Testis (tissue), 3 donors: Measurements from ENCODE around the gene STAC2. TPM values are rescaled to one million over a fixed set of nuclear protein-coding genes. Genes with fewer than 3 reads are reported as not detected.

Experiments
- DNase-seq: peaks from one replicate; pipeline ENCODE4 v3.0.0-alpha.2; 2019
- H3K27ac ChIP-seq, 2 donors: fragments of 200-600 bp; sonication (generic); one replicate each; pipeline ENCODE4 v1.5.1; 2019
- H3K27me3 ChIP-seq: fragments of 200-600 bp; sonication (generic); one replicate; pipeline ENCODE4 v1.5.1; 2019
- H3K36me3 ChIP-seq: fragments of 200-600 bp; sonication (generic); one replicate; pipeline ENCODE4 v1.5.1; 2017; ENCODE audit warnings: low read depth; ENCODE audit errors: missing control alignments
- H3K4me1 ChIP-seq: fragments of 200-600 bp; sonication (generic); one replicate; pipeline ENCODE4 v1.5.1; 2019
- H3K4me3 ChIP-seq, 2 donors: fragments of 200-600 bp; sonication (generic); one replicate each; pipeline ENCODE4 v1.5.1; 2017 to 2019
- H3K9me3 ChIP-seq: fragments of 200-600 bp; sonication (generic); one replicate; pipeline ENCODE4 v1.5.1; 2017
- POLR2A ChIP-seq: fragments of 450-650 bp; IDR thresholded peaks from one replicate; pipeline ENCODE4 v1.6.1; 2017; ENCODE audit warnings: antibody characterized with exemption, mild to moderate bottlenecking, moderate library complexity
- WGBS, 2 donors: methylation state at CpG; one replicate each; pipeline ENCODE4 v1.1.5; 2018; 5-methylcytosine and 5-hydroxymethylcytosine counted together
- intact Hi-C: fragments of 100-400 bp; cut with DNase I; formaldehyde crosslinking; loops from one replicate; pipeline ENCODE4 v1.15.1; 2023; ENCODE audit warnings: low total_unique reads
- polyA plus RNA-seq: library from polyadenylated mRNA; stranded (reverse); fragments of 350-450 nt; fragmentation: Illumina TruSeq; extraction: RNeasy Lipid Tissue Mini Kit (QIAGEN cat#74804); gene quantifications from one replicate; pipeline ENCODE4 v1.2.3, GENCODE V29; 2014; ENCODE audit warnings: low read depth, low replicate concordance; ENCODE audit not compliant: insufficient read depth
- total RNA-seq, 2 donors: library from RNA; depleted of rRNA; stranded (reverse); fragments of >200 nt; gene quantifications; one replicate each; pipeline ENCODE4 v1.2.3, GENCODE V29; 2016
- TF ChIP-seq, protein P1 (sequence below), 3 experiments: fragments of 450-650 bp in 2 of 3; fragments of 200-600 bp in 1 of 3; sonication (generic) in 1 of 3; IDR thresholded peaks; one replicate each; pipeline ENCODE4 v1.5.1; 2016 to 2019; ENCODE audit warnings: antibody characterized with exemption in 3 of 3, mild to moderate bottlenecking in 2 of 3, moderate library complexity in 1 of 3

The STAC2 gene
- total and polyA plus RNA-seq, 3 donors from 2014 or later = 0.24 to 1.1 (median 0.37) TPM

DNA sequence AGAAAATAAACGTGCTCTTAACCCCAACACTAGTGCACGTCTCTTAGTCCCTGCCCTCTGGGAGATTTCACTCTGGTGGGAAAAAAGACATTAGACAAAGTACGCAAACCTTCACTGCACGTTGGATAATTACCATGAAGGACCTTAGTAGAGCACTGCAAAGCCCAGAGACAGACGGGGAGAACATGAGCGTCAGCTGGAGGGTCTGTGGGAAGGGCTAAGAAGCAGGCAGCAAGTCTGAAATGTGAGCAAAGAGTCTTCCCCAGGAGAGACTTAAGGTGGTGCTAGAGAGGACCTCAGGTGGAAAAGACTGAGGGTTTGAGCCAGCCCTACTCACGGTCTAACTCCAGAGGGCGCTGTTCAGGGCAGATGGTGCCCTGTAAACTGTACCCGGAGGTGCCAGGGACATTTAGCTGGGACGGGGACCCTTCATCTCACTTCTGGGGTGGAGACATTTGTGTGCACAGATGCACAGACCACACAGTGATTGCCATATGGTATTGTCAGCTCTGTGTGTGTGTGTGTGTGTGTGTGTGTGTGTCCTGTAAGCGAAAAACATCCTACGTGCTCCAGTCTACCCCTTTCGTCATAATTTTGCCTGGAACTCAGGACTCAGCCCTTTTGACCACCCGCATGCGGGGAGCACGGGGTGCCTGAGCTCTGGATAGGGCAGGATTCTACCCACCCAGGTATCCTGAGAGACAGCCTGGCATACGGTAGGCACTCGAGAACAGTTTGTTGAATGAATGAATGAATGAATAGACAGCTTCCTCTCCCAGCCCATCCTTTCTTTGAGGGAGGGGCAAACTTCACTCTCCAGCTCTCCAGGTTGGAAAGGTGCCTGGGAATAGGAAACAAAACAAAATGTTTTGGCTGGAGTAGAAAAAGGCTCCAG lies 10.1 kb upstream of the STAC2 start:
- Histone ChIP-seq H3K27me3 (no peaks in the 10 kb centered on the region), H3K4me1 (no peaks in the 10 kb centered on the region), H3K4me3 (no peak overlapping the region), H3K27ac (no peak overlapping the region), H3K9me3 (no peaks in the 10 kb centered on the region), H3K36me3 (no peaks in the 10 kb centered on the region)
- no peak for TF ChIP-seq POLR2A
- TF ChIP-seq, protein P1, sequence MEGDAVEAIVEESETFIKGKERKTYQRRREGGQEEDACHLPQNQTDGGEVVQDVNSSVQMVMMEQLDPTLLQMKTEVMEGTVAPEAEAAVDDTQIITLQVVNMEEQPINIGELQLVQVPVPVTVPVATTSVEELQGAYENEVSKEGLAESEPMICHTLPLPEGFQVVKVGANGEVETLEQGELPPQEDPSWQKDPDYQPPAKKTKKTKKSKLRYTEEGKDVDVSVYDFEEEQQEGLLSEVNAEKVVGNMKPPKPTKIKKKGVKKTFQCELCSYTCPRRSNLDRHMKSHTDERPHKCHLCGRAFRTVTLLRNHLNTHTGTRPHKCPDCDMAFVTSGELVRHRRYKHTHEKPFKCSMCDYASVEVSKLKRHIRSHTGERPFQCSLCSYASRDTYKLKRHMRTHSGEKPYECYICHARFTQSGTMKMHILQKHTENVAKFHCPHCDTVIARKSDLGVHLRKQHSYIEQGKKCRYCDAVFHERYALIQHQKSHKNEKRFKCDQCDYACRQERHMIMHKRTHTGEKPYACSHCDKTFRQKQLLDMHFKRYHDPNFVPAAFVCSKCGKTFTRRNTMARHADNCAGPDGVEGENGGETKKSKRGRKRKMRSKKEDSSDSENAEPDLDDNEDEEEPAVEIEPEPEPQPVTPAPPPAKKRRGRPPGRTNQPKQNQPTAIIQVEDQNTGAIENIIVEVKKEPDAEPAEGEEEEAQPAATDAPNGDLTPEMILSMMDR (IDR thresholded peaks at IDR 0.05) = peak; percentile 33 to 56 (median 40)
- intact Hi-C loops = no loop called here
- DNase-seq = peak; percentile 48
- 43 to 57% methylated on average over 18 of the region's 18 CpGs for whole genome bisulfite sequencing, 2 donors

DNA sequence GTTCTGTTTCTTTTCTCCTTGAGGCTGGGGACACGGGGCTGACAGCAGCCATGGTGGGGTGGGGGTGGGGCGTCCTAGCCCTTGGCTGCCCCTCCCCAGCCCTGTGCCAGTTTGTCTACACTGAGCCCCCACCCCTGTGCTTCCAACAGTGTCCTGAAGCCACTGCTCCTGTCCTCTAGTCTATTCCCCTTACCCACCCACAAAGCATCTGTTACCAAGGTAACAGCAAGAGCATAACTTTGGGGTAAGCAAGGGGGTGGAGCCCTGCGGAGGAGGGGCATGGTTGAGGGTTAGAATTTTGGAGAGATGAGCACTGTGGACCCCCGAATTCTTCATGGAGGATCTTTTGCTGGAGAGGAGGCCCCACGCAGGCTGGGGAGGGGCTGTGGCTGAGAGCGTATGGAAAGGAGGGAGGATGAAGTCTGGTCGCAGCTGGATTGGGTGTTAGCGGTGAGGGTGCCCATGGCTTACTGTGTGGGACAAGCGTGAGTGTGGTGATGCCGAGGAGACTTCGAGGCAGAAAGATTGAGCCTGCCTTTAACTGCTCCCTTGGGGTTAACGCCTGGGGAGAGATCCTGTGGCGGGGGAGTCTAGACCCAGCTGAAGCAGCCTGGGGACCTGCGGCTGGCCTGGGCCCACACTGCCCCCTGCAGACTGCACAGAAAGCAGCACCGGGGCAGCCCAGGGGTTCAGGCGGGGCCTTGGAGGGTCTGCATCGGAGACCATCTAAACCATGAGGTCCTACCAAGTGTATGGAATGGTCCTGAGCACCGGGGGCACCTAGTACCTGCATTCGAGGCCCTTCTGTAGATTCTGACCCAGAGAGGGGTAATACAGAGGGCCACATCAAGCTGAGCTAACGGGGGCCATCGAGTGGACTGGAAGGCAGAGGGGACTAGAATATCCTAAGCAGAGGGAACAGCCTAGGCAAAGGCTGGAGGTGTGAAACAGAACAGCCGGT lies 6.1 kb upstream of the STAC2 start:
- no peaks in the 10 kb centered on the region for H3K4me1 ChIP-seq
- 26 to 38% methylated on average over 17 to 22 of the region's 22 CpGs for WGBS, 2 donors
- no peaks in the 10 kb centered on the region for H3K36me3 ChIP-seq
- no peaks in the 10 kb centered on the region for H3K9me3 ChIP-seq
- H3K27ac ChIP-seq = no peak overlapping the region
- intact Hi-C loops = no loop called here
- no peak overlapping the region for H3K4me3 ChIP-seq
- peak; percentile 47 for DNase-seq
- TF ChIP-seq, protein P1 (IDR thresholded peaks at IDR 0.05) = peak in 2 of 3 experiments; percentile 28 to 65
- no peak for TF ChIP-seq POLR2A
- no peaks in the 10 kb centered on the region for H3K27me3 ChIP-seq

DNA sequence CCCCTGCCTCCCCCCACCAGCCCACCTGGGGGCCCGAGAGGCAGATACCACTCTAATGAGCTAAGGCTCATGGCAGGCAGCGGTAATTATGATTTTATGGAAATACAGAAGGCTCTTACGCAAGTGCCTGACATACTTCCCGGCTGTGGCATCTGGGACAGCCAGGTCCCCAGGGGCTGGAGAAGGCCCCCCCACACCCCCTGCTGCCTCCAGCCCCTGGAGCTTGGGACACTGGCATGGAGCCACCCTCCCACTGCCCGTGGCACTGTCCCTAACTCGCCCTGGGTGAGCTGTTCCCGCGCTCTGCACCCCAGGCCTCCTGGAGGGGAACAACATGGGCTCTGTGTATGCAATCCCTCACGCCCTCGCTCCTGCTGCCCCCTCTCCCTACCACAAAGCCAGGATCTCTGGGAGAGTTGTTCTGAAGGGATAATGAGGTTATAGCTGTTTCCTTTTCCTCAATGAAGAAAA lies 5.4 kb upstream of the STAC2 start:
- Histone ChIP-seq H3K9me3 (no peaks in the 10 kb centered on the region), H3K27me3 (no peaks in the 10 kb centered on the region), H3K4me1 (peaks cover 2% of the 10 kb centered on the region), H3K27ac (no peak overlapping the region), H3K36me3 (no peaks in the 10 kb centered on the region), H3K4me3 (no peak overlapping the region)
- TF ChIP-seq, protein P1 (IDR thresholded peaks at IDR 0.05) = no peak
- TF ChIP-seq POLR2A = no peak
- DNase-seq = no peak
- intact Hi-C loops = no loop called here
- WGBS, 2 donors = 60 to 61% methylated on average over 9 to 10 of the region's 10 CpGs

DNA sequence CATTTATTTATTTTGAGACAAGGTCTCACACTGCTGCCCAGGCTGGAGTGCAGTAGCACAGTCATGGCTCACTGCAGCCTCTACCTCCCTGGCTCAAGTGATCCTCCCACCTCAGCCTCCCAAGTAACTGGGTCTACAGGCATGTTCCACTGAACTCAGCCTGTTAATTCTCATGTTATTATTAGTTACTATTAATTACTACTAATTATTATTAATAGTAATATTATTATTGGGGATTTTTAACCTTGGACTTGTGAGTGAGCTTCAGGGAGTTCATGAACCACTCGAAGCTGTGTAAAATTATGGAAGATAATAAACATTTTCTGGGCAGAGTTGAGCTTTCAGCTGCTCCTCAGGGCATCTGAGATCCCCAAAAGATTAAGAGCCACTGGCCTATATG lies 4.6 kb upstream of the STAC2 start:
- H3K27me3 ChIP-seq = no peaks in the 10 kb centered on the region
- intact Hi-C loops = no loop called here
- H3K4me1 ChIP-seq = peaks cover 6% of the 10 kb centered on the region
- no peaks in the 10 kb centered on the region for H3K9me3 ChIP-seq
- H3K4me3 ChIP-seq = no peak overlapping the region
- no peak for DNase-seq
- no peak overlapping the region for H3K27ac ChIP-seq
- H3K36me3 ChIP-seq = no peaks in the 10 kb centered on the region
- TF ChIP-seq, protein P1 (IDR thresholded peaks at IDR 0.05) = no peak
- TF ChIP-seq POLR2A = no peak
- 33 to 88% methylated on average over 1 of the region's 1 CpG for WGBS, 2 donors
